Loucy (cell line): ENCODE data around the gene ZBTB7B.

Experiments
- EZH2phosphoT487 ChIP-seq: fragments of 200-600 bp; IDR thresholded peaks from 2 replicates; pipeline ENCODE4 v1.6.1; 2018; ENCODE audit warnings: antibody characterized with exemption, mild to moderate bottlenecking, moderate library complexity, borderline replicate concordance
- TF ChIP-seq, protein P1 (sequence below): fragments of 200-600 bp; sonication (generic); conservative IDR thresholded peaks from 2 replicates; pipeline ENCODE4 v1.5.1; 2014; ENCODE audit warnings: mild to moderate bottlenecking, antibody characterized with exemption, low read length

DNA sequence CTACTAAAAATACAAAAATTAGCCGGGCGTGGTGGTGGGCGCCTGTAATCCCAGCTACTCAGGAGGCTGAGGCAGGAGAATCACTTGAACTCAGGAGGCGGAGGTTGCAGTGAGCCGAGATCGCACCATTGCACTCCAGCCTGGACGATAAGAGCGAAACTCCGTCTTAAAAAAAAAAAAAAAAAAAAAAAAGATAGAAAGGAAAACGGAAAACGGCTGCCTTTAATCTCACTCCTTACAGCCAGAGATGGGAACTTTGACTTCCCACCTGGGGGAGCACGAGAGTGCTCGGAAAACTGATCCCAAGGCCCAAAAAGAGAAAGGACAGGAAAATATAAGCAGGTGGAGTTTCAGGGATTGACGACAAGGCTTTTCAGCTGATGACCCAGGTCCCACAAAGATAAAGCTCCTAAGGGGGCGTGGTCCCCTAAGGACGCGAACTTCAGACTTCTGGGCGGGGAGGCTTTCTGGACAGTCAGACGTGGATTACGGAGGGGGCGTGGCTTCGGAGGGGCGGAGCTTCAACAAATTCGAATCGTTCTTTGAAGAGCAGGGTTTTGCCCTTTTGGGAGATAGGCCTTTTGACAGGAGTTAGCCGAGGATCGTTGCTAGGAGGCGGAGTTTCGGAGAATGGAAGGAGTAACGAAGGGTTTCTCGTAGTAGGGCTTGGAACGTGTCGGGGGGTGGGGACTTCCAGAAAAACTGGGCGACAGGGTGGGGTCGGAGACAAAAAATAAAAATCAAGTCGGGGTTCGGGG is 29.1 kb upstream of the ZBTB7B start:
- TF ChIP-seq, protein P1, sequence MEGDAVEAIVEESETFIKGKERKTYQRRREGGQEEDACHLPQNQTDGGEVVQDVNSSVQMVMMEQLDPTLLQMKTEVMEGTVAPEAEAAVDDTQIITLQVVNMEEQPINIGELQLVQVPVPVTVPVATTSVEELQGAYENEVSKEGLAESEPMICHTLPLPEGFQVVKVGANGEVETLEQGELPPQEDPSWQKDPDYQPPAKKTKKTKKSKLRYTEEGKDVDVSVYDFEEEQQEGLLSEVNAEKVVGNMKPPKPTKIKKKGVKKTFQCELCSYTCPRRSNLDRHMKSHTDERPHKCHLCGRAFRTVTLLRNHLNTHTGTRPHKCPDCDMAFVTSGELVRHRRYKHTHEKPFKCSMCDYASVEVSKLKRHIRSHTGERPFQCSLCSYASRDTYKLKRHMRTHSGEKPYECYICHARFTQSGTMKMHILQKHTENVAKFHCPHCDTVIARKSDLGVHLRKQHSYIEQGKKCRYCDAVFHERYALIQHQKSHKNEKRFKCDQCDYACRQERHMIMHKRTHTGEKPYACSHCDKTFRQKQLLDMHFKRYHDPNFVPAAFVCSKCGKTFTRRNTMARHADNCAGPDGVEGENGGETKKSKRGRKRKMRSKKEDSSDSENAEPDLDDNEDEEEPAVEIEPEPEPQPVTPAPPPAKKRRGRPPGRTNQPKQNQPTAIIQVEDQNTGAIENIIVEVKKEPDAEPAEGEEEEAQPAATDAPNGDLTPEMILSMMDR = peak; percentile 31; the same call in 1 of the 2 replicates
- no peak for TF ChIP-seq EZH2phosphoT487
